ENCODE measurements around the gene SP100. TPM values are rescaled to one million over a fixed set of nuclear protein-coding genes. Genes with fewer than 3 reads are reported as not detected.

The SP100 gene
- total and polyA plus RNA-seq, 2 of the 8 experiments (the other 6 are each of a cell fraction or from before 2014, with no cell fraction given): 0.06 to 1.1 TPM

- no peak overlapping the region for H2AFZ ChIP-seq (ENCODE audit: low read length)
Measured at GRCh38 chr2:230434677-230435324, 18.8 kb downstream of the SP100 start.

More at GRCh38 chr2:230434677-230435324, 18.8 kb downstream of the SP100 start:
- Histone ChIP-seq H3K9me3 (ENCODE audit: insufficient read depth in 2 of 2, low read depth in 1 of 2, low read length in 1 of 2) (peaks cover 0 to 7% of the 10 kb centered on the region in 2 experiments; a peak in 2 of 4 replicates), H2BK5ac (ENCODE audit: low read depth, low read length) (no peak overlapping the region), H3K79me2 (ENCODE audit: control insufficient read depth in 1 of 2, insufficient read depth in 2 of 2, low read length in 2 of 2) (no peaks in the 10 kb centered on the region), H2BK120ac (replicated peaks; ENCODE audit: low read depth, low read length) (no peak overlapping the region), H4K20me1 (replicated peaks in 1 of 2; ENCODE audit: control insufficient read depth in 1 of 2, insufficient read depth in 2 of 2, low read length in 2 of 2) (no peaks in the 10 kb centered on the region), H3K27me3 (replicated peaks in 1 of 4; ENCODE audit: control insufficient read depth in 3 of 4, extremely low read depth in 1 of 4, insufficient read depth in 3 of 4, low read length in 3 of 4) (no peaks in the 10 kb centered on the region), H2BK20ac (ENCODE audit: low read length) (no peak overlapping the region), H2BK12ac (ENCODE audit: low read depth, low read length) (no peak overlapping the region), H2BK15ac (ENCODE audit: low read length) (no peak overlapping the region), H3K4me2 (ENCODE audit: insufficient read depth in 1 of 2, low read depth in 2 of 2, low read length in 2 of 2) (no peak overlapping the region), H3K4me3 (ENCODE audit: extremely low read depth in 1 of 4, insufficient read depth in 2 of 4, low read depth in 3 of 4, low read length in 4 of 4) (no peak overlapping the region), H3K14ac (ENCODE audit: insufficient read length) (no peak overlapping the region), H3K36me3 (ENCODE audit: control insufficient read depth in 2 of 4, insufficient read depth in 4 of 4, low read length in 3 of 4) (no peaks in the 10 kb centered on the region), H4K8ac (ENCODE audit: extremely low read depth, insufficient read depth, low read length) (no peak overlapping the region), H3K27ac (ENCODE audit: low read depth, low read length) (no peak overlapping the region), H3K9ac (replicated peaks in 1 of 4; ENCODE audit: extremely low read depth in 1 of 4, low read depth in 3 of 4, low read length in 3 of 4) (no peak overlapping the region), H3K4ac (replicated peaks; ENCODE audit: insufficient read length, low read depth, low read length) (no peak overlapping the region), H3K23ac (ENCODE audit: insufficient read length) (no peak overlapping the region), H3K4me1 (replicated peaks in 1 of 4; ENCODE audit: control insufficient read depth in 3 of 4, insufficient read depth in 4 of 4, low read length in 3 of 4) (no peaks in the 10 kb centered on the region), H3K79me1 (ENCODE audit: low read depth, low read length) (no peaks in the 10 kb centered on the region), H4K5ac (ENCODE audit: insufficient read length, low read depth, low read length) (no peak overlapping the region), H4K91ac (replicated peaks; ENCODE audit: insufficient read length, low read length) (no peak overlapping the region), H3K56ac (replicated peaks; ENCODE audit: insufficient read length, low read depth, low read length) (no peak overlapping the region), H3K18ac (ENCODE audit: extremely low read depth, low read length) (no peak overlapping the region), H2AK5ac (ENCODE audit: low read depth, low read length) (no peak overlapping the region), H3K23me2 (ENCODE audit: low read depth, low read length) (no peaks in the 10 kb centered on the region)
- no peak for FAIRE-seq
- ChIA-PET POLR2A (ENCODE audit: partially characterized antibody) (no interaction called here), CTCF (ENCODE audit: partially characterized antibody) (no interaction called here)
- no peak for DNase-seq (ENCODE audit: low read depth in 1 of 2, low spot score in 2 of 2)
- WGBS, 2 experiments (ENCODE audit: extremely low coverage in 1 of 2, insufficient coverage in 1 of 2, insufficient read length in 1 of 2, insufficient replicate concordance in 2 of 2, low coverage in 1 of 2, low lambda C conversion rate in 2 of 2, missing lambda C conversion rate in 1 of 2): 66% methylated on average over 4 of the region's 4 CpGs; no CpG with 5 or more reads in 1 of the 2 experiments
- TF ChIP-seq KDM1A (IDR thresholded peaks at IDR 0.05; ENCODE audit: borderline replicate concordance, low read length): no peak
